ENCODE results near the gene APOL3. TPM values are rescaled to one million over a fixed set of nuclear protein-coding genes. Genes with fewer than 3 reads are reported as not detected.

APOL3 gene
- total RNA-seq, 1 experiment from 2014 or later: not detected

DNA sequence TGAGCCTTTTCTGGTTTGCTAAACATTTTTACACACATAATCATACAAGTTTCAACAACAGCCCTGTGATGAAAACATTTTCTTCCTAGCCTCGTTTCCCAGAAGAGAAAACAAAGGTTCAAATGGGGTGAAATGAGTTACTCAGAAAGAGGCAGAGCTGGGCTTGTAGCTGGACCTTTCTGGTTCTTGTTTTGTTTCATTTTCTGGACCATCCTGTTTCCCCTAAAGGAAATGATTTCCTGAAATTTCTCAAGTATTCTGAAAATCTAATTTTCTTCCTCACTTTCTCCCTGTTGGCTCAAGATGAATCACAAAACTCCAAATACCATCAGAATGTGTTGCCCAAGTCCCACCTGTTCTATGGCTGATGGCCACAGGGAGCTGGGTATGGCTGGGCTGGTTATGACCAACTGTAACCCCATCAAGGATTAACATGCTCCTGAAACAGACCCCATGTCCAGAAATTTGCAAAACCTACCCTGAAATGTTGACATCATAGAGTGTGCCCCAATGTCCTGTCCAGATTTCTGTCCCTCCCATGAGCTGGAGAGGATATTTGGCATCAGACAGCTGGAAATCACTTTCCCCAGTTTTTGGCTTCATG is 47.7 kb upstream of the APOL3 start:
- no peak overlapping the region for H3K56ac ChIP-seq (ENCODE audit: insufficient read length, low read depth, low read length)
- no peak overlapping the region for H3K27ac ChIP-seq (ENCODE audit: insufficient read length, low read depth, low read length)
- H3K23me2 ChIP-seq (ENCODE audit: insufficient read length, low read depth, low read length, poor library complexity, severe bottlenecking): no peaks in the 10 kb centered on the region
- no peak overlapping the region for H3K4ac ChIP-seq (ENCODE audit: low read depth, low read length)
- no CpG with 5 or more reads among the region's 1 CpG for WGBS (ENCODE audit: extremely low coverage, insufficient read length, low lambda C conversion rate)
- no peaks in the 10 kb centered on the region; a peak in 2 of 7 replicates for H3K36me3 Mint-ChIP-seq (ENCODE audit: insufficient read depth in 1 of 3, low read depth in 3 of 3)
- TF ChIP-seq CTCF (conservative IDR thresholded peaks at IDR 0.05): no peak
- no peak overlapping the region for H2BK5ac ChIP-seq (ENCODE audit: insufficient read length, low read length)
- H2BK120ac ChIP-seq (ENCODE audit: low read depth, low read length, poor library complexity, severe bottlenecking): no peak overlapping the region
- H3T11ph ChIP-seq (ENCODE audit: low read length): no peak overlapping the region
- no peak overlapping the region for H4K8ac ChIP-seq (replicated peaks; ENCODE audit: insufficient read length, low read depth, low read length)
- no peak overlapping the region for H3K4me2 ChIP-seq (ENCODE audit: insufficient read depth, insufficient read length, low read length)
- no peaks in the 10 kb centered on the region for H3K9me3 ChIP-seq (ENCODE audit: control insufficient read depth, low read depth, low read length)
- peaks cover 14 to 17% of the 10 kb centered on the region in 2 experiments for H3K4me1 Mint-ChIP-seq
- H3K79me2 ChIP-seq (ENCODE audit: insufficient read depth, low read length): no peaks in the 10 kb centered on the region
- peaks cover 17% of the 10 kb centered on the region for H3K27me3 Mint-ChIP-seq (ENCODE audit: low read depth)
- H3K9ac ChIP-seq (ENCODE audit: extremely low read depth, insufficient read length, low read length): no peak overlapping the region
- no peak overlapping the region for H2AFZ ChIP-seq (ENCODE audit: low read length)
- H4K20me1 ChIP-seq (ENCODE audit: control insufficient read depth, insufficient read depth, insufficient read length): no peaks in the 10 kb centered on the region
- H3K27ac Mint-ChIP-seq: no peak overlapping the region
- no peak overlapping the region for H2BK12ac ChIP-seq (ENCODE audit: insufficient read length, low read depth, low read length)
- peaks cover 9 to 24% of the 10 kb centered on the region in 2 experiments for H3K9me3 Mint-ChIP-seq
- no peaks in the 10 kb centered on the region for H3K79me1 ChIP-seq (ENCODE audit: insufficient read depth, low read depth, low read length, poor library complexity, severe bottlenecking)
- H2AK5ac ChIP-seq (ENCODE audit: insufficient read length, low read length): no peak overlapping the region
- H3K27me3 ChIP-seq (ENCODE audit: insufficient read depth, low read length): no peaks in the 10 kb centered on the region
- no peak overlapping the region for H4K91ac ChIP-seq (ENCODE audit: insufficient read length, low read depth, low read length)
- no peak overlapping the region for H3K14ac ChIP-seq (ENCODE audit: insufficient read depth, low read length)
- H3K4me1 ChIP-seq (ENCODE audit: insufficient read depth, low read length): no peaks in the 10 kb centered on the region
- no peak overlapping the region for H3K23ac ChIP-seq (ENCODE audit: insufficient read length, low read depth, low read length)
- no peak overlapping the region for H3K4me3 Mint-ChIP-seq
- no peak overlapping the region for H2BK15ac ChIP-seq (ENCODE audit: low read depth, low read length)
- no peak for DNase-seq
- no peak overlapping the region for H2BK20ac ChIP-seq (ENCODE audit: low read depth, low read length, poor library complexity, severe bottlenecking)
- no peak overlapping the region for H3K18ac ChIP-seq (ENCODE audit: insufficient read length, low read depth, low read length)
- H4K5ac ChIP-seq (ENCODE audit: insufficient read length, low read depth, low read length): no peak overlapping the region
